ENCODE data around the gene OLA1. TPM values are rescaled to one million over a fixed set of nuclear protein-coding genes. Genes with fewer than 3 reads are reported as not detected.

OLA1 gene
- total and polyA plus RNA-seq, 2 of the 4 experiments (the other 2 are of a cell fraction), result 54.7 to 71.2 TPM

DNA sequence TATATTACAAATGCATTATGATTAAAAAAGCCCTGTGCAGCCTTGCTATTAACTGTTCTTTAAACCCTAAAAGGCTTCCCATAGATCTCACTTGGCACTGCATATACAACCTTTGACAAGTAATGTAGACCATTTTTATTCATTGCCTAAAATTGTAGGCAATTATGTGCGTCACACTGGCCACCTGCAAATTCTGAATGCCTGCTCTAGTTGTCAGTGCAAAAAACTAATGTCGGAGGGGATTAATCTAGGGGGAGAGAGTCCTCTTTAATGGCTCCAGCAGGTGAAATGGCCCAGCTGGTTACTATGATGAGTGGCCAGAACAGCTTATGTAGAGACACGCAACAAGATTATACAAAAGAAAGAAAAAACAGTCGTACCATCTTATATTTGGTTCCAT, 123.2 kb downstream of the OLA1 start:
- H2AFZ ChIP-seq (replicated peaks; ENCODE audit: low read length, poor library complexity), result no peak overlapping the region
- no peak overlapping the region for H4K8ac ChIP-seq (ENCODE audit: low read depth in 2 of 2, low read length in 2 of 2)
- no peak overlapping the region for H2BK15ac ChIP-seq (ENCODE audit: low read depth, low read length)
- no peak overlapping the region for H3K4me3 ChIP-seq (ENCODE audit: insufficient read depth, low read depth, low read length)
- dilution Hi-C loops (cut with HindIII; ENCODE audit: low sequenced_read_pairs, unreplicated experiment) (no loop called here), in situ Hi-C loops (cut with MboI; ENCODE audit: low sequenced_read_pairs) (no loop called here), intact Hi-C loops (cut with micrococcal nuclease) (no loop called here)
- peaks cover 3% of the 10 kb centered on the region in 2 experiments; a peak in 2 of 4 replicates for H3K79me1 ChIP-seq (ENCODE audit: low read depth in 1 of 2, low read length in 2 of 2)
- no peak overlapping the region for H2BK20ac ChIP-seq (ENCODE audit: low read depth, low read length)
- H3K56ac ChIP-seq (ENCODE audit: extremely low read depth, insufficient read depth, low read length), result no peak overlapping the region
- POLR2A ChIA-PET (ENCODE audit: unreplicated experiment), result no interaction called here
- H3K4ac ChIP-seq (ENCODE audit: low read depth, low read length), result no peak overlapping the region
- no peaks in the 10 kb centered on the region for H4K20me1 ChIP-seq (ENCODE audit: insufficient read depth, low read length)
- no peak overlapping the region for H2AK9ac ChIP-seq (replicated peaks; ENCODE audit: low read depth, low read length, poor library complexity)
- no peak overlapping the region for H2BK120ac ChIP-seq (ENCODE audit: low read depth, low read length)
- H3K4me1 ChIP-seq (ENCODE audit: control insufficient read depth, insufficient read depth, low read length), result peaks cover 5% of the 10 kb centered on the region; the same call in 1 of the 2 replicates
- TF ChIP-seq, protein P1, sequence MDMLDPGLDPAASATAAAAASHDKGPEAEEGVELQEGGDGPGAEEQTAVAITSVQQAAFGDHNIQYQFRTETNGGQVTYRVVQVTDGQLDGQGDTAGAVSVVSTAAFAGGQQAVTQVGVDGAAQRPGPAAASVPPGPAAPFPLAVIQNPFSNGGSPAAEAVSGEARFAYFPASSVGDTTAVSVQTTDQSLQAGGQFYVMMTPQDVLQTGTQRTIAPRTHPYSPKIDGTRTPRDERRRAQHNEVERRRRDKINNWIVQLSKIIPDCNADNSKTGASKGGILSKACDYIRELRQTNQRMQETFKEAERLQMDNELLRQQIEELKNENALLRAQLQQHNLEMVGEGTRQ (IDR thresholded peaks at IDR 0.05; ENCODE audit: low read depth, low read length), result no peak
- TF ChIP-seq, protein P2, sequence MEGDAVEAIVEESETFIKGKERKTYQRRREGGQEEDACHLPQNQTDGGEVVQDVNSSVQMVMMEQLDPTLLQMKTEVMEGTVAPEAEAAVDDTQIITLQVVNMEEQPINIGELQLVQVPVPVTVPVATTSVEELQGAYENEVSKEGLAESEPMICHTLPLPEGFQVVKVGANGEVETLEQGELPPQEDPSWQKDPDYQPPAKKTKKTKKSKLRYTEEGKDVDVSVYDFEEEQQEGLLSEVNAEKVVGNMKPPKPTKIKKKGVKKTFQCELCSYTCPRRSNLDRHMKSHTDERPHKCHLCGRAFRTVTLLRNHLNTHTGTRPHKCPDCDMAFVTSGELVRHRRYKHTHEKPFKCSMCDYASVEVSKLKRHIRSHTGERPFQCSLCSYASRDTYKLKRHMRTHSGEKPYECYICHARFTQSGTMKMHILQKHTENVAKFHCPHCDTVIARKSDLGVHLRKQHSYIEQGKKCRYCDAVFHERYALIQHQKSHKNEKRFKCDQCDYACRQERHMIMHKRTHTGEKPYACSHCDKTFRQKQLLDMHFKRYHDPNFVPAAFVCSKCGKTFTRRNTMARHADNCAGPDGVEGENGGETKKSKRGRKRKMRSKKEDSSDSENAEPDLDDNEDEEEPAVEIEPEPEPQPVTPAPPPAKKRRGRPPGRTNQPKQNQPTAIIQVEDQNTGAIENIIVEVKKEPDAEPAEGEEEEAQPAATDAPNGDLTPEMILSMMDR (conservative IDR thresholded peaks at IDR 0.05; ENCODE audit: low read depth, low read length), result no peak
- TF ChIP-seq FOS (IDR thresholded peaks at IDR 0.05; ENCODE audit: low read depth, low read length) (no peak), ELK1 (IDR thresholded peaks at IDR 0.05; ENCODE audit: borderline replicate concordance, low read depth, low read length) (no peak), RAD21 (IDR thresholded peaks at IDR 0.05; ENCODE audit: low read length) (no peak), NFE2L2 (IDR thresholded peaks at IDR 0.05; ENCODE audit: low read depth, low read length) (no peak), MAFK (IDR thresholded peaks at IDR 0.05; ENCODE audit: low read depth, low read length) (no peak), RFX5 (IDR thresholded peaks at IDR 0.05; ENCODE audit: low read depth, low read length) (no peak), MAZ (IDR thresholded peaks at IDR 0.05; ENCODE audit: borderline replicate concordance, low read depth, low read length) (no peak), CEBPB (IDR thresholded peaks at IDR 0.05; ENCODE audit: low read depth, low read length) (no peak), MXI1 (IDR thresholded peaks at IDR 0.05; ENCODE audit: borderline replicate concordance, low read depth, low read length) (no peak), SMC3 (IDR thresholded peaks at IDR 0.05; ENCODE audit: low read depth, low read length) (no peak)
- no peaks in the 10 kb centered on the region for H3K9me3 ChIP-seq (ENCODE audit: control insufficient read depth, insufficient read depth, low read length)
- no peak for ATAC-seq (ENCODE audit: low read depth)
- H3K36me3 ChIP-seq (ENCODE audit: control insufficient read depth, insufficient read depth, low read length), result no peaks in the 10 kb centered on the region
- no peak overlapping the region for H4K91ac ChIP-seq (ENCODE audit: insufficient read depth, low read depth, low read length)
- no peak overlapping the region for H4K5ac ChIP-seq (ENCODE audit: low read depth, low read length)
- H3K14ac ChIP-seq (replicated peaks; ENCODE audit: low read depth, low read length), result no peak overlapping the region
- CTCF ChIA-PET, result no interaction called here
- no TSS peak for BruUV-seq (replicated peaks)
- WGBS, 2 experiments (ENCODE audit: extremely low coverage in 2 of 2, insufficient read length in 1 of 2), result 60% methylated on average over 1 of the region's 4 CpGs; no CpG with 5 or more reads in 1 of the 2 experiments
- H3K18ac ChIP-seq (ENCODE audit: low read depth, low read length), result no peak overlapping the region
- no peaks in the 10 kb centered on the region for H3K9me1 ChIP-seq (ENCODE audit: insufficient read depth, low read length)
- H3K23ac ChIP-seq (ENCODE audit: low read depth, low read length), result no peak overlapping the region
- H3K27me3 ChIP-seq (ENCODE audit: control insufficient read depth, insufficient read depth, low read length), result no peaks in the 10 kb centered on the region
- no peak overlapping the region for H2AK5ac ChIP-seq (ENCODE audit: low read depth, low read length)
- DNase-seq, result no peak
- no peak overlapping the region for H2BK5ac ChIP-seq (ENCODE audit: low read depth, low read length, poor library complexity, severe bottlenecking)
- H3K4me2 ChIP-seq (ENCODE audit: low read depth, low read length), result no peak overlapping the region
- no peak overlapping the region for H3K27ac ChIP-seq (ENCODE audit: insufficient read depth, low read length)
- H3K9ac ChIP-seq (ENCODE audit: low read depth, low read length), result no peak overlapping the region

All from IMR-90 (cell line).